ENCODE data around the gene GPX2. TPM values are rescaled to one million over a fixed set of nuclear protein-coding genes. Genes with fewer than 3 reads are reported as not detected.

Gene GPX2
- total and polyA plus RNA-seq, 4 donors = 6.9 to 1,067 (median 325) TPM

DNA sequence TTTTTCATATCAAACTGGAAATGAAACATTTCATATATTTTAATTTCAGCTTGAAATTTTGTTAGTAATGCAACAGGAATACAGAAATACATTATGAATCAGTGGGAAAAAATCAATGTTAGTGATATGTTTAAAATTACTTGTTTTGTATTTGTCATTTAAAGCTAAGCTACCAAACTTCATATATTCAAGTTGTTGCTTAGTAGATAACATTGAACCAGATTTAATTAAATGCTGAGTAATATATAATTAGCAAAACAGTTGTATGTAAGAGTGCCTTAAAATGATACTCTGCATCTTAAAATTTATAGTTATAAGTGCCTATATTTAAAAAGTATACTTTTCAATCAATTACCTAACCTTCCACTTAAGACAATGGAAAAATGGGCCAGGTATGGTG, 23.3 kb downstream of the GPX2 start:
- Histone ChIP-seq H3K27me3 (ENCODE audit: control insufficient read depth in 4 of 4, insufficient read depth in 4 of 4, low read length in 3 of 4) (no peaks in the 10 kb centered on the region), H3K36me3 (ENCODE audit: control insufficient read depth in 4 of 4, insufficient read depth in 3 of 4, low read depth in 1 of 4, low read length in 3 of 4) (peaks cover 0 to 7% (median 2%) of the 10 kb centered on the region in 4 donors), H3K4me1 (ENCODE audit: control insufficient read depth in 4 of 4, insufficient read depth in 4 of 4, low read length in 3 of 4) (peaks cover 11 to 25% (median 12%) of the 10 kb centered on the region in 4 donors), H3K27ac (ENCODE audit: low read depth in 1 of 2, low read length in 2 of 2) (no peak overlapping the region), H3K9ac (ENCODE audit: low read depth in 1 of 2, low read length in 2 of 2) (no peak overlapping the region), H3K9me3 (ENCODE audit: control insufficient read depth in 4 of 4, low read length in 3 of 4) (no peaks in the 10 kb centered on the region), H3K4me3 (ENCODE audit: low read depth in 1 of 3, low read length in 3 of 3) (no peak overlapping the region)
- DNase-seq (ENCODE audit: low spot score) = no peak
- TF ChIP-seq, protein P1, sequence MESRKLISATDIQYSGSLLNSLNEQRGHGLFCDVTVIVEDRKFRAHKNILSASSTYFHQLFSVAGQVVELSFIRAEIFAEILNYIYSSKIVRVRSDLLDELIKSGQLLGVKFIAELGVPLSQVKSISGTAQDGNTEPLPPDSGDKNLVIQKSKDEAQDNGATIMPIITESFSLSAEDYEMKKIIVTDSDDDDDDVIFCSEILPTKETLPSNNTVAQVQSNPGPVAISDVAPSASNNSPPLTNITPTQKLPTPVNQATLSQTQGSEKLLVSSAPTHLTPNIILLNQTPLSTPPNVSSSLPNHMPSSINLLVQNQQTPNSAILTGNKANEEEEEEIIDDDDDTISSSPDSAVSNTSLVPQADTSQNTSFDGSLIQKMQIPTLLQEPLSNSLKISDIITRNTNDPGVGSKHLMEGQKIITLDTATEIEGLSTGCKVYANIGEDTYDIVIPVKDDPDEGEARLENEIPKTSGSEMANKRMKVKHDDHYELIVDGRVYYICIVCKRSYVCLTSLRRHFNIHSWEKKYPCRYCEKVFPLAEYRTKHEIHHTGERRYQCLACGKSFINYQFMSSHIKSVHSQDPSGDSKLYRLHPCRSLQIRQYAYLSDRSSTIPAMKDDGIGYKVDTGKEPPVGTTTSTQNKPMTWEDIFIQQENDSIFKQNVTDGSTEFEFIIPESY (IDR thresholded peaks at IDR 0.05) = no peak
- no peak for TF ChIP-seq FOXA1 (IDR thresholded peaks at IDR 0.05)
- no peak for TF ChIP-seq EGR1 (IDR thresholded peaks at IDR 0.05; ENCODE audit: low read depth in 2 of 2)
- TF ChIP-seq NR2F2 (IDR thresholded peaks at IDR 0.05) = no peak
- TF ChIP-seq RAD21 (IDR thresholded peaks at IDR 0.05) = no peak
- TF ChIP-seq, protein P2, sequence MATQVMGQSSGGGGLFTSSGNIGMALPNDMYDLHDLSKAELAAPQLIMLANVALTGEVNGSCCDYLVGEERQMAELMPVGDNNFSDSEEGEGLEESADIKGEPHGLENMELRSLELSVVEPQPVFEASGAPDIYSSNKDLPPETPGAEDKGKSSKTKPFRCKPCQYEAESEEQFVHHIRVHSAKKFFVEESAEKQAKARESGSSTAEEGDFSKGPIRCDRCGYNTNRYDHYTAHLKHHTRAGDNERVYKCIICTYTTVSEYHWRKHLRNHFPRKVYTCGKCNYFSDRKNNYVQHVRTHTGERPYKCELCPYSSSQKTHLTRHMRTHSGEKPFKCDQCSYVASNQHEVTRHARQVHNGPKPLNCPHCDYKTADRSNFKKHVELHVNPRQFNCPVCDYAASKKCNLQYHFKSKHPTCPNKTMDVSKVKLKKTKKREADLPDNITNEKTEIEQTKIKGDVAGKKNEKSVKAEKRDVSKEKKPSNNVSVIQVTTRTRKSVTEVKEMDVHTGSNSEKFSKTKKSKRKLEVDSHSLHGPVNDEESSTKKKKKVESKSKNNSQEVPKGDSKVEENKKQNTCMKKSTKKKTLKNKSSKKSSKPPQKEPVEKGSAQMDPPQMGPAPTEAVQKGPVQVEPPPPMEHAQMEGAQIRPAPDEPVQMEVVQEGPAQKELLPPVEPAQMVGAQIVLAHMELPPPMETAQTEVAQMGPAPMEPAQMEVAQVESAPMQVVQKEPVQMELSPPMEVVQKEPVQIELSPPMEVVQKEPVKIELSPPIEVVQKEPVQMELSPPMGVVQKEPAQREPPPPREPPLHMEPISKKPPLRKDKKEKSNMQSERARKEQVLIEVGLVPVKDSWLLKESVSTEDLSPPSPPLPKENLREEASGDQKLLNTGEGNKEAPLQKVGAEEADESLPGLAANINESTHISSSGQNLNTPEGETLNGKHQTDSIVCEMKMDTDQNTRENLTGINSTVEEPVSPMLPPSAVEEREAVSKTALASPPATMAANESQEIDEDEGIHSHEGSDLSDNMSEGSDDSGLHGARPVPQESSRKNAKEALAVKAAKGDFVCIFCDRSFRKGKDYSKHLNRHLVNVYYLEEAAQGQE (IDR thresholded peaks at IDR 0.05) = no peak
- TF ChIP-seq, protein P3, sequence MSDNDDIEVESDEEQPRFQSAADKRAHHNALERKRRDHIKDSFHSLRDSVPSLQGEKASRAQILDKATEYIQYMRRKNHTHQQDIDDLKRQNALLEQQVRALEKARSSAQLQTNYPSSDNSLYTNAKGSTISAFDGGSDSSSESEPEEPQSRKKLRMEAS (IDR thresholded peaks at IDR 0.05) = no peak
- TF ChIP-seq TAF1 (conservative IDR thresholded peaks at IDR 0.05) = no peak
- no peak for TF ChIP-seq HNF4G (IDR thresholded peaks at IDR 0.05)
- TF ChIP-seq RXRA (IDR thresholded peaks at IDR 0.05) = no peak
- TF ChIP-seq, protein P4, sequence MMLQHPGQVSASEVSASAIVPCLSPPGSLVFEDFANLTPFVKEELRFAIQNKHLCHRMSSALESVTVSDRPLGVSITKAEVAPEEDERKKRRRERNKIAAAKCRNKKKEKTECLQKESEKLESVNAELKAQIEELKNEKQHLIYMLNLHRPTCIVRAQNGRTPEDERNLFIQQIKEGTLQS (IDR thresholded peaks at IDR 0.05) = no peak
- TF ChIP-seq, protein P5, sequence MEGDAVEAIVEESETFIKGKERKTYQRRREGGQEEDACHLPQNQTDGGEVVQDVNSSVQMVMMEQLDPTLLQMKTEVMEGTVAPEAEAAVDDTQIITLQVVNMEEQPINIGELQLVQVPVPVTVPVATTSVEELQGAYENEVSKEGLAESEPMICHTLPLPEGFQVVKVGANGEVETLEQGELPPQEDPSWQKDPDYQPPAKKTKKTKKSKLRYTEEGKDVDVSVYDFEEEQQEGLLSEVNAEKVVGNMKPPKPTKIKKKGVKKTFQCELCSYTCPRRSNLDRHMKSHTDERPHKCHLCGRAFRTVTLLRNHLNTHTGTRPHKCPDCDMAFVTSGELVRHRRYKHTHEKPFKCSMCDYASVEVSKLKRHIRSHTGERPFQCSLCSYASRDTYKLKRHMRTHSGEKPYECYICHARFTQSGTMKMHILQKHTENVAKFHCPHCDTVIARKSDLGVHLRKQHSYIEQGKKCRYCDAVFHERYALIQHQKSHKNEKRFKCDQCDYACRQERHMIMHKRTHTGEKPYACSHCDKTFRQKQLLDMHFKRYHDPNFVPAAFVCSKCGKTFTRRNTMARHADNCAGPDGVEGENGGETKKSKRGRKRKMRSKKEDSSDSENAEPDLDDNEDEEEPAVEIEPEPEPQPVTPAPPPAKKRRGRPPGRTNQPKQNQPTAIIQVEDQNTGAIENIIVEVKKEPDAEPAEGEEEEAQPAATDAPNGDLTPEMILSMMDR (IDR thresholded peaks at IDR 0.05; ENCODE audit: low read depth, low read length, missing input control) = no peak
- no peak for TF ChIP-seq SP1 (IDR thresholded peaks at IDR 0.05)
- no peak for TF ChIP-seq FOXA2 (IDR thresholded peaks at IDR 0.05)

DNA sequence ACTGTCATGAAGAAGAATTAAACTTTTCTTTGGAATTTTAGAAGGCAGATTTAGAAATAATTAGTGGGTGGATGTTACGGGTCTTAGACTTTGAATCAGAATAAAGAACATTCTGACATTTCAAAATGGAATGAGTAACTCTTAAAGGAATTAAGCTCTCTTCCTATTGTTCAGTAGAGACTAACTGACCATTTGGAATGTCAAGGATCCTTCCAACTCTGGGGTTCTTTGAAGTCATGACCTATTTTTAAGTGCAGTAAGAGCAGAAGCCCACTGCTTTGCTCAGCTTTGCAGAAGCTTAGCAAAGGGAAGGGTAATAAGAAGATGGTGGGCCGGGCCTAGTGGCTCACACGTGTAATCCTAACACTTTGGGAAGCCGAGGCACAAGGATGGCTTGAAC, 24.3 kb downstream of the GPX2 start:
- WGBS = 95% methylated on average over 4 of the region's 4 CpGs
- Histone ChIP-seq H3K9me3 (ENCODE audit: control insufficient read depth in 4 of 4, low read length in 3 of 4) (no peaks in the 10 kb centered on the region), H3K27ac (ENCODE audit: low read depth in 1 of 2, low read length in 2 of 2) (no peak overlapping the region), H3K4me3 (ENCODE audit: low read depth in 1 of 3, low read length in 3 of 3) (no peak overlapping the region), H3K36me3 (ENCODE audit: control insufficient read depth in 4 of 4, insufficient read depth in 3 of 4, low read depth in 1 of 4, low read length in 3 of 4) (no peaks in the 10 kb centered on the region), H3K4me1 (ENCODE audit: control insufficient read depth in 4 of 4, insufficient read depth in 4 of 4, low read length in 3 of 4) (peaks cover 11 to 30% (median 15%) of the 10 kb centered on the region in 4 donors), H3K27me3 (ENCODE audit: control insufficient read depth in 4 of 4, insufficient read depth in 4 of 4, low read length in 3 of 4) (no peaks in the 10 kb centered on the region), H3K9ac (ENCODE audit: low read depth in 1 of 2, low read length in 2 of 2) (no peak overlapping the region)
- TF ChIP-seq, protein P4 (IDR thresholded peaks at IDR 0.05) = no peak
- no peak for TF ChIP-seq HNF4G (IDR thresholded peaks at IDR 0.05)
- no peak for TF ChIP-seq FOXA2 (IDR thresholded peaks at IDR 0.05)
- TF ChIP-seq, protein P2 (IDR thresholded peaks at IDR 0.05) = no peak
- no peak for TF ChIP-seq EGR1 (IDR thresholded peaks at IDR 0.05; ENCODE audit: low read depth in 2 of 2)
- no peak for TF ChIP-seq HNF4A (conservative IDR thresholded peaks at IDR 0.05)
- no peak for DNase-seq (ENCODE audit: low spot score)
